SK-N-SH (cell line): ENCODE results near the gene ATP6V0B. TPM values are rescaled to one million over a fixed set of nuclear protein-coding genes. Genes with fewer than 3 reads are reported as not detected.

Source experiments
- CTCF ChIA-PET: fragments of 300-600, 350-600 bp; formaldehyde crosslinking; extraction: SDS; loops from one replicate; lab custom pipeline; 2021; lab: Yijun Ruan, JAX
- POLR2A ChIA-PET: fragments of 350-600 bp; sonication (Branson Sonifier 250); formaldehyde crosslinking; extraction: SDS; loops from one replicate; lab custom pipeline; 2020; ENCODE audit warnings: antibody characterized with exemption, inconsistent platforms; lab: Yijun Ruan, JAX
- DNase-seq: peaks from one replicate; pipeline ENCODE4 v3.0.0; 2012
- H2AFZ ChIP-seq: fragments of 200-600 bp; sonication (generic); 2 replicates; pipeline ENCODE4 v1.8.1; 2016; ENCODE audit warnings: antibody characterized with exemption, mild to moderate bottlenecking, low read depth
- H3F3A ChIP-seq: fragments of 200-600 bp; sonication (generic); replicated peaks from 2 replicates; pipeline ENCODE3; 2016; ENCODE audit warnings: antibody characterized with exemption, mild to moderate bottlenecking; ENCODE audit not compliant: insufficient read depth
- H3K27ac ChIP-seq, 2 experiments: fragments of 200-500 bp in 1 of 2; fragments of 200-600 bp in 1 of 2; sonication (Bioruptor generic) in 1 of 2; sonication (generic), shearing (Covaris generic) in 1 of 2; 2 replicates each; pipeline versions ENCODE4 v1.5.1 to v1.6.1; 2014 to 2016; ENCODE audit warnings: low read depth in 2 of 2, inconsistent platforms in 1 of 2, low read length in 1 of 2, mild to moderate bottlenecking in 1 of 2, mixed read lengths in 1 of 2
- H3K27me3 ChIP-seq: fragments of 200-600 bp; sonication (generic), shearing (Covaris generic); 2 replicates; pipeline ENCODE4 v1.6.1; 2016; ENCODE audit warnings: mixed run types; ENCODE audit not compliant: insufficient read depth
- H3K36me3 ChIP-seq, 2 experiments: fragments of 200-500 bp in 1 of 2; fragments of 200-600 bp in 1 of 2; sonication (Bioruptor generic) in 1 of 2; sonication (generic) in 1 of 2; replicated peaks in 1 of 2; 2 replicates each; pipeline versions ENCODE3 to v1.5.1; 2014 to 2016; ENCODE audit warnings: low read length in 1 of 2, mild to moderate bottlenecking in 1 of 2; ENCODE audit not compliant: insufficient read depth in 2 of 2, control insufficient read depth in 1 of 2
- H3K4me1 ChIP-seq, 2 experiments: fragments of 200-500 bp in 1 of 2; fragments of 200-600 bp in 1 of 2; sonication (Bioruptor generic) in 1 of 2; sonication (generic), shearing (Covaris generic) in 1 of 2; 2 replicates each; pipeline versions ENCODE4 v1.5.1 to v1.6.1; 2014 to 2016; ENCODE audit warnings: low read depth in 1 of 2, low read length in 1 of 2, mixed run types in 1 of 2; ENCODE audit not compliant: insufficient read depth in 2 of 2, control insufficient read depth in 1 of 2
- H3K4me2 ChIP-seq: fragments of 200-600 bp; sonication (generic), shearing (Covaris generic); 2 replicates; pipeline ENCODE4 v1.6.1; 2017; ENCODE audit warnings: mixed run types
- H3K4me3 ChIP-seq, 2 experiments: fragments of 200-500 bp in 1 of 2; fragments of 200-600 bp in 1 of 2; sonication (Bioruptor generic) in 1 of 2; sonication (generic), shearing (Covaris generic) in 1 of 2; 2 replicates each; pipeline versions ENCODE4 v1.5.1 to v1.8.1; 2014 to 2016; ENCODE audit warnings: low read depth in 2 of 2, inconsistent platforms in 1 of 2, low read length in 1 of 2, mild to moderate bottlenecking in 1 of 2, mixed read lengths in 1 of 2, moderate library complexity in 1 of 2
- H3K79me2 ChIP-seq: fragments of 200-600 bp; sonication (generic); 2 replicates; pipeline ENCODE4 v1.8.1; 2017; ENCODE audit warnings: mild to moderate bottlenecking; ENCODE audit not compliant: insufficient read depth
- H3K9ac ChIP-seq: fragments of 200-600 bp; sonication (generic); 2 replicates; pipeline ENCODE4 v1.6.1; 2017; ENCODE audit warnings: mixed run types
- H3K9me2 ChIP-seq: fragments of 200-600 bp; sonication (generic); 2 replicates; pipeline ENCODE4 v1.6.1; 2017; ENCODE audit warnings: mixed run types
- H3K9me3 ChIP-seq: fragments of 200-600 bp; sonication (generic); 2 replicates; pipeline ENCODE4 v1.6.1; 2017; ENCODE audit warnings: mixed run types, mild to moderate bottlenecking, moderate library complexity
- H4K20me1 ChIP-seq: fragments of 200-600 bp; sonication (generic); 2 replicates; pipeline ENCODE4 v1.6.1; 2017; ENCODE audit warnings: mild to moderate bottlenecking, mixed run types; ENCODE audit not compliant: insufficient read depth
- ELF1 ChIP-seq: IDR thresholded peaks from 2 replicates; pipeline ENCODE4 v1.4.0; 2012
- EP300 ChIP-seq, 2 experiments: IDR thresholded peaks; 2 replicates each; pipeline versions ENCODE4 v1.4.0 to v1.6.1; 2012; ENCODE audit warnings: borderline replicate concordance in 1 of 2, low read depth in 1 of 2, low read length in 1 of 2
- EZH2phosphoT487 ChIP-seq: fragments of 200-600 bp; sonication (generic); IDR thresholded peaks from 2 replicates; pipeline ENCODE4 v1.6.1; 2017; ENCODE audit warnings: low read depth, mixed run types, mild to moderate bottlenecking, antibody characterized with exemption, moderate library complexity, borderline replicate concordance
- FOSL2 ChIP-seq: IDR thresholded peaks from 2 replicates; pipeline ENCODE4 v1.4.0; 2012; ENCODE audit warnings: low read depth, mild to moderate bottlenecking, moderate library complexity, borderline replicate concordance
- FOXM1 ChIP-seq: IDR thresholded peaks from 2 replicates; pipeline ENCODE4 v1.4.0; 2012; ENCODE audit warnings: low read depth, mild to moderate bottlenecking
- GABPA ChIP-seq: IDR thresholded peaks from 2 replicates; pipeline ENCODE4 v1.4.0; 2012; ENCODE audit warnings: low read depth, mild to moderate bottlenecking
- GATA2 ChIP-seq: sonication (generic); formaldehyde crosslinking; IDR thresholded peaks from 2 replicates; pipeline ENCODE4 v1.5.0; 2020; ENCODE audit warnings: mild to moderate bottlenecking, missing genetic modification reagents
- IRF3 ChIP-seq: fragments of 150-350 bp; IDR thresholded peaks from 2 replicates; pipeline ENCODE4 v1.6.1; 2016; ENCODE audit warnings: mild to moderate bottlenecking, low read depth, low read length
- JUND ChIP-seq: IDR thresholded peaks from 2 replicates; pipeline ENCODE4 v1.4.0; 2012
- MAX ChIP-seq: IDR thresholded peaks from 2 replicates; pipeline ENCODE4 v1.4.0; 2012; ENCODE audit warnings: low read depth
- MEF2A ChIP-seq: IDR thresholded peaks from 2 replicates; pipeline ENCODE4 v1.4.0; 2012; ENCODE audit warnings: low read depth, borderline replicate concordance
- MXI1 ChIP-seq: IDR thresholded peaks from 2 replicates; pipeline ENCODE4 v1.6.1; 2012; ENCODE audit warnings: mild to moderate bottlenecking, low read depth, low read length, improper control_type of control experiment
- NFIC ChIP-seq: IDR thresholded peaks from 2 replicates; pipeline ENCODE4 v1.4.0; 2012; ENCODE audit warnings: borderline replicate concordance
- NRF1 ChIP-seq: IDR thresholded peaks from 2 replicates; pipeline ENCODE4 v1.6.1; 2012; ENCODE audit warnings: low read depth, mild to moderate bottlenecking, low read length
- PBX3 ChIP-seq: IDR thresholded peaks from 2 replicates; pipeline ENCODE4; 2012
- RAD21 ChIP-seq: IDR thresholded peaks from 2 replicates; pipeline ENCODE4 v1.6.1; 2012; ENCODE audit warnings: mild to moderate bottlenecking, low read length
- RCOR1 ChIP-seq: fragments of 150-350 bp; IDR thresholded peaks from 2 replicates; pipeline ENCODE4 v1.6.1; 2017; ENCODE audit warnings: antibody characterized with exemption, low read length
- REST ChIP-seq: IDR thresholded peaks from 2 replicates; pipeline ENCODE4 v1.6.1; 2012; ENCODE audit warnings: mild to moderate bottlenecking, low read depth, low read length, moderate library complexity
- RFX5 ChIP-seq: IDR thresholded peaks from 2 replicates; pipeline ENCODE4 v1.6.1; 2012; ENCODE audit warnings: mild to moderate bottlenecking, improper control_type of control experiment, low read length
- SMC3 ChIP-seq: IDR thresholded peaks from 2 replicates; pipeline ENCODE4 v1.6.1; 2012; ENCODE audit warnings: low read depth, low read length, improper control_type of control experiment
- TAF1 ChIP-seq: IDR thresholded peaks from 2 replicates; pipeline ENCODE4 v1.6.1; 2012; ENCODE audit warnings: low read depth, mild to moderate bottlenecking, low read length, moderate library complexity, borderline replicate concordance
- TCF12 ChIP-seq: IDR thresholded peaks from 2 replicates; pipeline ENCODE4 v1.4.0; 2012
- USF2 ChIP-seq: fragments of 150-350 bp; IDR thresholded peaks from 2 replicates; pipeline ENCODE4 v1.6.1; 2017; ENCODE audit warnings: antibody characterized with exemption, low read length, low read depth, borderline replicate concordance
- ZBTB33 ChIP-seq: IDR thresholded peaks from 2 replicates; pipeline ENCODE4 v1.4.0; 2012; ENCODE audit warnings: low read depth, borderline replicate concordance
- WGBS: methylation state at CpG from one replicate; pipeline ENCODE4 v1.1.6; 2017; ENCODE audit warnings: low lambda C conversion rate; 5-methylcytosine and 5-hydroxymethylcytosine counted together
- polyA plus RNA-seq, 3 experiments: library from polyadenylated mRNA; depleted of rRNA; stranded (reverse); fragments of >200 nt; gene quantifications; 2 replicates each; pipeline ENCODE4 v1.2.3, GENCODE V29; 2012

ATP6V0B gene
- polyA plus RNA-seq, 1 of the 3 experiments (the other 2 are of a cell fraction): 180 TPM

- H3K27ac ChIP-seq: peak within 1 kb of the TSS; percentile 75 to 86
- 13% methylated on average over 12 of the region's 66 CpGs for WGBS
- CTCF ChIA-PET: interaction anchor here (1.1 to 20.6 kb wide), 8 partner anchors 13 to 228 kb away, joined by 3 to 598 read pairs (median 5); partner anchors contain the start of genes ATP6V0B and SLC6A9
- TF ChIP-seq PBX3 (no peak; the same call in 1 of the 2 replicates), NRF1 (no peak), RFX5 (no peak), NFIC (no peak), ELF1 (no peak; the same call in 1 of the 2 replicates), MAX (peak; percentile 81), EZH2phosphoT487 (no peak), SMC3 (no peak), USF2 (no peak), ZBTB33 (no peak), TCF12 (no peak), FOSL2 (no peak), RCOR1 (no peak), IRF3 (no peak), EP300 (IDR thresholded peaks at IDR 0.05; ENCODE audit: borderline replicate concordance in 1 of 2, low read depth in 1 of 2, low read length in 1 of 2) (no peak), RAD21 (no peak), TAF1 (no peak), JUND (peak; percentile 19; the same call in 1 of the 2 replicates), GATA2 (CRISPR knock-in tag) (no peak), REST (no peak), MEF2A (no peak), FOXM1 (no peak), GABPA (peak; percentile 68), MXI1 (peak; percentile 96)
These were observed 16.9 kb downstream of the ATP6V0B start, which contains the start of gene CCDC24 for GRCh38 chr1:43991476-43992231. CCDC24 (plus strand) TSS chr1:43991599; CDS start chr1:43991879, 280 bp downstream.

More at GRCh38 chr1:43991476-43992231, 16.9 kb downstream of the ATP6V0B start, which contains the start of gene CCDC24:
- peak within 1 kb of the TSS; percentile 90 for H3K4me2 ChIP-seq
- H3K27me3 ChIP-seq: no peaks in the 10 kb centered on the region
- DNase-seq: peak; percentile 91
- H4K20me1 ChIP-seq: no peaks in the 10 kb centered on the region
- H2AFZ ChIP-seq: peak within 1 kb of the TSS; percentile 87
- no peaks in the 10 kb centered on the region for H3K9me2 ChIP-seq
- H3K4me1 ChIP-seq: peaks cover 8 to 41% of the 10 kb centered on the region in 2 experiments; a peak in 3 of 4 replicates
- POLR2A ChIA-PET: interaction anchor here (0.7 to 1.2 kb wide), 4 partner anchors 16 to 500 kb away, joined by 3 read pairs; partner anchors contain the start of genes ATP6V0B and SLC6A9
- no peaks in the 10 kb centered on the region for H3K9me3 ChIP-seq
- H3K36me3 ChIP-seq: peaks cover 0 to 2% of the 10 kb centered on the region in 2 experiments
- H3K9ac ChIP-seq: peak within 1 kb of the TSS; percentile 75
- H3K79me2 ChIP-seq: no peaks in the 10 kb centered on the region
- peak within 1 kb of the TSS; percentile 71 to 75 for H3K4me3 ChIP-seq
- peaks cover 8% of the 10 kb centered on the region for H3F3A ChIP-seq
